HEK293 (cell line): ENCODE measurements around the gene SH3GLB1.

Experiments used
- BCL11B ChIP-seq: fragments of 450-650 bp; formaldehyde crosslinking; IDR thresholded peaks from 2 replicates; pipeline ENCODE4 v1.5.1; 2016; ENCODE audit warnings: low read depth, missing biosample characterization, missing genetic modification characterization
- CTCF ChIP-seq: fragments of 450-650 bp; formaldehyde crosslinking; IDR thresholded peaks from 2 replicates; pipeline ENCODE4 v1.5.1; 2016; ENCODE audit warnings: missing biosample characterization, missing genetic modification characterization
- GLI2 ChIP-seq: fragments of 450-650 bp; formaldehyde crosslinking; IDR thresholded peaks from 2 replicates; pipeline ENCODE4; 2017; ENCODE audit warnings: missing biosample characterization, missing genetic modification characterization, low read depth, borderline replicate concordance
- KLF1 ChIP-seq: fragments of 450-650 bp; formaldehyde crosslinking; IDR thresholded peaks from 2 replicates; pipeline ENCODE4 v1.5.1; 2016; ENCODE audit warnings: missing biosample characterization, missing genetic modification characterization
- KLF7 ChIP-seq: fragments of 450-650 bp; formaldehyde crosslinking; IDR thresholded peaks from 2 replicates; pipeline ENCODE4 v1.5.1; 2016; ENCODE audit warnings: missing biosample characterization, missing genetic modification characterization, borderline replicate concordance
- KLF8 ChIP-seq: fragments of 450-650 bp; formaldehyde crosslinking; IDR thresholded peaks from 2 replicates; pipeline ENCODE4 v1.5.1; 2016; ENCODE audit warnings: missing biosample characterization, missing genetic modification characterization
- KLF9 ChIP-seq: fragments of 450-650 bp; formaldehyde crosslinking; IDR thresholded peaks from 2 replicates; pipeline ENCODE4 v1.5.1; 2016; ENCODE audit warnings: missing biosample characterization, missing genetic modification characterization, low read depth
- REST ChIP-seq: fragments of 450-650 bp; formaldehyde crosslinking; IDR thresholded peaks from 2 replicates; pipeline ENCODE4 v1.5.1; 2016; ENCODE audit warnings: missing biosample characterization, missing genetic modification characterization
- SCRT1 ChIP-seq: fragments of 450-650 bp; formaldehyde crosslinking; IDR thresholded peaks from 2 replicates; pipeline ENCODE4 v1.5.1; 2016; ENCODE audit warnings: missing biosample characterization, missing genetic modification characterization, borderline replicate concordance
- SP2 ChIP-seq: fragments of 450-650 bp; formaldehyde crosslinking; IDR thresholded peaks from 2 replicates; pipeline ENCODE4 v1.5.1; 2016; ENCODE audit warnings: missing biosample characterization, missing genetic modification characterization
- TRIM28 ChIP-seq: IDR thresholded peaks from 2 replicates; pipeline ENCODE4 v1.6.1; 2011; ENCODE audit warnings: low read length, control low read depth, borderline replicate concordance
- ZBTB1 ChIP-seq: fragments of 450-650 bp; formaldehyde crosslinking; IDR thresholded peaks from 2 replicates; pipeline ENCODE4 v1.5.1; 2016; ENCODE audit warnings: missing biosample characterization, missing genetic modification characterization
- ZBTB17 ChIP-seq: fragments of 450-650 bp; formaldehyde crosslinking; IDR thresholded peaks from 2 replicates; pipeline ENCODE4 v1.5.1; 2016; ENCODE audit warnings: missing biosample characterization, missing genetic modification characterization
- ZBTB20 ChIP-seq: fragments of 450-650 bp; formaldehyde crosslinking; IDR thresholded peaks from 2 replicates; pipeline ENCODE4 v1.5.1; 2016; ENCODE audit warnings: missing biosample characterization, missing genetic modification characterization
- ZBTB26 ChIP-seq: fragments of 450-650 bp; formaldehyde crosslinking; optimal IDR thresholded peaks from 2 replicates; pipeline ENCODE3; 2016; ENCODE audit warnings: missing biosample characterization, mild to moderate bottlenecking, missing genetic modification characterization
- ZNF2 ChIP-seq: fragments of 450-650 bp; formaldehyde crosslinking; IDR thresholded peaks from 2 replicates; pipeline ENCODE4 v1.5.1; 2016; ENCODE audit warnings: missing biosample characterization, missing genetic modification characterization
- ZNF26 ChIP-seq: fragments of 450-650 bp; formaldehyde crosslinking; IDR thresholded peaks from 2 replicates; pipeline ENCODE4 v1.5.1; 2016; ENCODE audit warnings: missing biosample characterization, missing genetic modification characterization
- ZNF335 ChIP-seq: fragments of 450-650 bp; formaldehyde crosslinking; conservative IDR thresholded peaks from 2 replicates; pipeline ENCODE4 v1.5.1; 2016; ENCODE audit warnings: missing biosample characterization, missing genetic modification characterization
- ZNF341 ChIP-seq: fragments of 450-650 bp; formaldehyde crosslinking; IDR thresholded peaks from 2 replicates; pipeline ENCODE4; 2016; ENCODE audit warnings: low read depth, missing biosample characterization, missing genetic modification characterization
- ZNF366 ChIP-seq: fragments of 450-650 bp; formaldehyde crosslinking; conservative IDR thresholded peaks from 2 replicates; pipeline ENCODE4 v1.5.1; 2016; ENCODE audit warnings: missing biosample characterization, missing genetic modification characterization
- ZNF48 ChIP-seq: fragments of 450-650 bp; formaldehyde crosslinking; IDR thresholded peaks from 2 replicates; pipeline ENCODE4 v1.5.1; 2016; ENCODE audit warnings: missing biosample characterization, missing genetic modification characterization
- ZNF501 ChIP-seq: fragments of 450-650 bp; formaldehyde crosslinking; IDR thresholded peaks from 2 replicates; pipeline ENCODE4 v1.5.1; 2016; ENCODE audit warnings: missing biosample characterization, missing genetic modification characterization
- ZNF514 ChIP-seq: fragments of 450-650 bp; formaldehyde crosslinking; IDR thresholded peaks from 2 replicates; pipeline ENCODE4 v1.5.1; 2016; ENCODE audit warnings: missing biosample characterization, missing genetic modification characterization
- ZNF596 ChIP-seq: fragments of 450-650 bp; IDR thresholded peaks from 2 replicates; pipeline ENCODE4 v1.5.0; 2018; ENCODE audit warnings: missing biosample characterization, mild to moderate bottlenecking, missing genetic modification characterization, moderate library complexity
- ZNF600 ChIP-seq: fragments of 450-650 bp; formaldehyde crosslinking; IDR thresholded peaks from 2 replicates; pipeline ENCODE4 v1.5.1; 2016; ENCODE audit warnings: missing biosample characterization, missing genetic modification characterization
- ZNF76 ChIP-seq: fragments of 450-650 bp; formaldehyde crosslinking; IDR thresholded peaks from 2 replicates; pipeline ENCODE4; 2016; ENCODE audit warnings: low read depth, missing biosample characterization, missing genetic modification characterization, borderline replicate concordance
- ZNF777 ChIP-seq: fragments of 450-650 bp; formaldehyde crosslinking; IDR thresholded peaks from 2 replicates; pipeline ENCODE4 v1.5.1; 2017; ENCODE audit warnings: missing biosample characterization, missing genetic modification characterization, borderline replicate concordance
- ZSCAN23 ChIP-seq: fragments of 450-650 bp; formaldehyde crosslinking; IDR thresholded peaks from 2 replicates; pipeline ENCODE4 v1.5.1; 2016; ENCODE audit warnings: missing biosample characterization, missing genetic modification characterization
- TF ChIP-seq, protein P1 (sequence below): fragments of 450-650 bp; formaldehyde crosslinking; IDR thresholded peaks from 2 replicates; pipeline ENCODE4 v1.5.1; 2016; ENCODE audit warnings: missing biosample characterization, missing genetic modification characterization
- TF ChIP-seq, protein P2 (sequence below): fragments of 450-650 bp; formaldehyde crosslinking; IDR thresholded peaks from 2 replicates; pipeline ENCODE4 v1.5.1; 2016; ENCODE audit warnings: missing biosample characterization, missing genetic modification characterization

The SH3GLB1 gene

GRCh38 chr1:86704458-86704971 is at the start of gene SH3GLB1 (continued):
- TF ChIP-seq ZNF48 (tag by site-specific recombination), result no peak
- TF ChIP-seq KLF8, result peak; percentile 97
- peak; percentile 81; the same call in 1 of the 2 replicates for TF ChIP-seq ZNF501 (tag by site-specific recombination)
- TF ChIP-seq ZNF596 (tag by site-specific recombination), result no peak
- TF ChIP-seq REST (tag by site-specific recombination), result no peak
- peak; percentile 86; the same call in 1 of the 2 replicates for TF ChIP-seq BCL11B
- peak; percentile 36; the same call in 1 of the 2 replicates for TF ChIP-seq TRIM28
- 0 out of 2 replicates have a peak, but pooled peaks have one; percentile 37 for TF ChIP-seq ZSCAN23 (tag by site-specific recombination)
- peak; percentile 56 for TF ChIP-seq KLF9 (tag by site-specific recombination)
- TF ChIP-seq ZBTB17 (tag by site-specific recombination), result peak; percentile 21
- TF ChIP-seq ZBTB26 (tag by site-specific recombination), result peak; percentile 99
- TF ChIP-seq, protein P1, sequence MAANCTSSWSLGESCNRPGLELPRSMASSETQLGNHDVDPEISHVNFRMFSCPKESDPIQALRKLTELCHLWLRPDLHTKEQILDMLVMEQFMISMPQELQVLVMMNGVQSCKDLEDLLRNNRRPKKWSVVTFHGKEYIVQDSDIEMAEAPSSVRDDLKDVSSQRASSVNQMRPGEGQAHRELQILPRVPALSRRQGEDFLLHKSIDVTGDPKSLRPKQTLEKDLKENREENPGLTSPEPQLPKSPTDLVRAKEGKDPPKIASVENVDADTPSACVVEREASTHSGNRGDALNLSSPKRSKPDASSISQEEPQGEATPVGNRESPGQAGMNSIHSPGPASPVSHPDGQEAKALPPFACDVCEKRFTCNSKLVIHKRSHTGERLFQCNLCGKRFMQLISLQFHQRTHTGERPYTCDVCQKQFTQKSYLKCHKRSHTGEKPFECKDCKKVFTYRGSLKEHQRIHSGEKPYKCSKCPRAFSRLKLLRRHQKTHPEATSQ (tag by site-specific recombination), result 0 out of 2 replicates have a peak, but pooled peaks have one; percentile 58
- peak; percentile 90 for TF ChIP-seq ZNF600 (tag by site-specific recombination)
- no peak for TF ChIP-seq GLI2
- peak; percentile 96 for TF ChIP-seq CTCF (tag by site-specific recombination)
- peak; percentile 81; the same call in 1 of the 2 replicates for TF ChIP-seq ZNF335 (tag by site-specific recombination)
- 0 out of 2 replicates have a peak, but pooled peaks have one; percentile 36 for TF ChIP-seq ZBTB1 (tag by site-specific recombination)
- peak; percentile 86; the same call in 1 of the 2 replicates for TF ChIP-seq KLF7 (tag by site-specific recombination)
- peak; percentile 76 for TF ChIP-seq ZNF76
- no peak for TF ChIP-seq ZNF26 (tag by site-specific recombination)
- peak; percentile 80 for TF ChIP-seq SP2 (tag by site-specific recombination)
- TF ChIP-seq ZNF777 (tag by site-specific recombination), result 0 out of 2 replicates have a peak, but pooled peaks have one; percentile 8
- peak; percentile 39; the same call in 1 of the 2 replicates for TF ChIP-seq ZNF2 (tag by site-specific recombination)
- peak; percentile 79 for TF ChIP-seq KLF1 (tag by site-specific recombination)
- TF ChIP-seq SCRT1 (tag by site-specific recombination), result no peak
- TF ChIP-seq ZNF341 (tag by site-specific recombination), result peak; percentile 53
- TF ChIP-seq ZBTB20 (tag by site-specific recombination), result peak; percentile 78; the same call in 1 of the 2 replicates
- peak; percentile 30; the same call in 1 of the 2 replicates for TF ChIP-seq ZNF366 (tag by site-specific recombination)
- TF ChIP-seq, protein P2, sequence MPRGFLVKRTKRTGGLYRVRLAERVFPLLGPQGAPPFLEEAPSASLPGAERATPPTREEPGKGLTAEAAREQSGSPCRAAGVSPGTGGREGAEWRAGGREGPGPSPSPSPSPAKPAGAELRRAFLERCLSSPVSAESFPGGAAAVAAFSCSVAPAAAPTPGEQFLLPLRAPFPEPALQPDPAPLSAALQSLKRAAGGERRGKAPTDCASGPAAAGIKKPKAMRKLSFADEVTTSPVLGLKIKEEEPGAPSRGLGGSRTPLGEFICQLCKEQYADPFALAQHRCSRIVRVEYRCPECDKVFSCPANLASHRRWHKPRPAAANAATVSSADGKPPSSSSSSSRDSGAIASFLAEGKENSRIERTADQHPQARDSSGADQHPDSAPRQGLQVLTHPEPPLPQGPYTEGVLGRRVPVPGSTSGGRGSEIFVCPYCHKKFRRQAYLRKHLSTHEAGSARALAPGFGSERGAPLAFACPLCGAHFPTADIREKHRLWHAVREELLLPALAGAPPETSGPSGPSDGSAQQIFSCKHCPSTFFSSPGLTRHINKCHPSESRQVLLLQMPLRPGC (tag by site-specific recombination), result peak; percentile 83
- no peak for TF ChIP-seq ZNF514
